Activated CD8-positive, alpha-beta memory T cell treated with anti-CD3 and anti-CD28 coated beads, Interleukin-2, amount 10 ng/mL, durations not matched to agents 7 days and 5 days (primary cell): Measurements from ENCODE around the gene METAP2. TPM values are rescaled to one million over a fixed set of nuclear protein-coding genes. Genes with fewer than 3 reads are reported as not detected.
"Not testable (repeated sequence)": the region's sequence is repeated elsewhere in the genome, so short reads cannot be mapped to it uniquely, and the experiment has no call there.

ENCODE experiments used
- ATAC-seq: fragments of 150-1000 bp; cut with Tn5 transposase; one replicate; pipeline ENCODE4 v1.10.0; 2021; ENCODE audit warnings: moderate library complexity
- CTCF ChIA-PET: fragments of 350-600 bp; sonication (Branson Sonifier 250); formaldehyde crosslinking; loops from one replicate; lab custom pipeline; 2021; ENCODE audit warnings: antibody characterized with exemption; lab: Charles Lee
- DNase-seq: peaks from one replicate; pipeline ENCODE4 v3.0.0-alpha.2; 2020
- H3K27ac Mint-ChIP-seq: one replicate; pipeline ENCODE4 v1.8.0; 2021; ENCODE audit warnings: mild to moderate bottlenecking, mixed read lengths
- H3K27me3 Mint-ChIP-seq: one replicate; pipeline ENCODE4 v1.8.0; 2021; ENCODE audit warnings: mixed read lengths
- H3K36me3 Mint-ChIP-seq: one replicate; pipeline ENCODE4 v1.8.0; 2021; ENCODE audit warnings: mild to moderate bottlenecking, mixed read lengths
- H3K4me1 Mint-ChIP-seq: one replicate; pipeline ENCODE4 v1.8.0; 2021; ENCODE audit warnings: mixed read lengths
- H3K4me3 Mint-ChIP-seq: one replicate; pipeline ENCODE4 v1.8.0; 2021; ENCODE audit warnings: mild to moderate bottlenecking, moderate library complexity, mixed read lengths
- H3K9me3 Mint-ChIP-seq: one replicate; pipeline ENCODE4 v1.8.0; 2022; ENCODE audit warnings: low read depth, mixed read lengths
- total RNA-seq, 2 experiments: library from RNA; stranded (reverse); gene quantifications; one replicate each; pipeline ENCODE4 v1.2.3, GENCODE V29; 2021

Gene METAP2
- total RNA-seq, 2 experiments from 2014 or later: 62.6 to 77.3 TPM

GRCh38 chr12:95452501-95452900 is 21.5 kb upstream of the METAP2 start:
- CTCF ChIA-PET, H3K4me1 Mint-ChIP-seq, ATAC-seq, H3K27ac Mint-ChIP-seq, H3K27me3 Mint-ChIP-seq, H3K9me3 Mint-ChIP-seq, DNase-seq, H3K4me3 Mint-ChIP-seq, H3K36me3 Mint-ChIP-seq: not testable (repeated sequence)

GRCh38 chr12:95453881-95454280 is 20.1 kb upstream of the METAP2 start:
- H3K27me3 Mint-ChIP-seq, H3K4me1 Mint-ChIP-seq, ATAC-seq, H3K36me3 Mint-ChIP-seq, H3K27ac Mint-ChIP-seq, DNase-seq, CTCF ChIA-PET, H3K4me3 Mint-ChIP-seq: not testable (repeated sequence)
- H3K9me3 Mint-ChIP-seq: peaks cover 13% of the 10 kb centered on the region

DNA sequence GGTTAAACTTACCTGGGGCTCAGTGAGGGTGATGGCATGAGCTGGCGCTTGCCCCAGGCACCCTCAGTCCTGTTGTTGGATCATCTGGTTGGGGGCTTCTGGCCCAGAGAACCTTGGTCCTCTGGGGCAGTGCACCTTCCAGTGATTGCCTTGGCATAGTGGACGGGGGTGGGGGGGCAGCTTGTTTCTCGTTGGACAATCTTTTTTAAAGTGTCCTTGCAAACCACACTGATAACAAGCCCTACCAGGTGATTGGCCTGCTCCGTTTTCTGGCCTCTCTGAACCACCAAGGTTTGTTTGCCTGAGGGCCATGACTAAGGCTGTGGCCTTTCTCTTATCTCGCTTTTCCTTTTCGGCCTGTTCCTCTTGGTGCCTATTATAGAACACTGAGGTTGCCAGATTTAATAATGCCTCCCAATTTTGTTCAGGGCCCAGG is 19.2 kb upstream of the METAP2 start:
- DNase-seq, CTCF ChIA-PET, H3K27ac Mint-ChIP-seq, H3K36me3 Mint-ChIP-seq, H3K4me3 Mint-ChIP-seq, H3K27me3 Mint-ChIP-seq, H3K4me1 Mint-ChIP-seq, ATAC-seq: not testable (repeated sequence)
- H3K9me3 Mint-ChIP-seq: peaks cover 13% of the 10 kb centered on the region

- H3K36me3 Mint-ChIP-seq, H3K4me1 Mint-ChIP-seq, CTCF ChIA-PET, DNase-seq, H3K27ac Mint-ChIP-seq, H3K27me3 Mint-ChIP-seq, ATAC-seq, H3K4me3 Mint-ChIP-seq: not testable (repeated sequence)
- H3K9me3 Mint-ChIP-seq: peaks cover 13% of the 10 kb centered on the region
Observed at GRCh38 chr12:95457605-95458004, 16.3 kb upstream of the METAP2 start.

DNA sequence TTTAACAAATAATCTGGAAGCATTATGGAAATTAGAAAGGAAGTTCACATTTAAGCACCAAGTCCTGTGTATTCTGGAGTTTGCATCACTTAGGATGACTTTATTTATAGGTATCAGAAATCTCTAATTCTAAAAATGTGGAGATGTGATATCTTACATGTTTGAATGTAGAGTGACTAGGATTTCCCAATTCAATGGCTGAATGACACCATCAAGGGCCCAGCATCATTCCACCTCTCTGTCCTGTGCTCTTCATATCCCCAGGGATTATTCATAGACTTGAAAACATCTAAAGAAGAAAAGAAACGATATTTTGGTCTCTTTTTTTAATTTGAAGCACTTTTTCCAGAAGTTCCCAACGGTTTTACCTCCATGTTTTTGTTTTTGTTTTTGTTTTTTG is 15.2 kb upstream of the METAP2 start:
- Mint-ChIP-seq H3K36me3 (peaks cover 1% of the 10 kb centered on the region), H3K4me3 (no peak overlapping the region), H3K9me3 (peaks cover 13% of the 10 kb centered on the region), H3K4me1 (no peaks in the 10 kb centered on the region), H3K27me3 (peaks cover 3% of the 10 kb centered on the region), H3K27ac (no peak overlapping the region)
- DNase-seq: no peak
- CTCF ChIA-PET: no interaction called here
- no peak for ATAC-seq

- peaks cover 13% of the 10 kb centered on the region for H3K9me3 Mint-ChIP-seq
- CTCF ChIA-PET: no interaction called here
- H3K27ac Mint-ChIP-seq: no peak overlapping the region
- H3K4me1 Mint-ChIP-seq: no peaks in the 10 kb centered on the region
- peaks cover 3% of the 10 kb centered on the region for H3K27me3 Mint-ChIP-seq
- DNase-seq (no peak), ATAC-seq (no peak)
- H3K4me3 Mint-ChIP-seq: no peak overlapping the region
- H3K36me3 Mint-ChIP-seq: peaks cover 1% of the 10 kb centered on the region
Observed at GRCh38 chr12:95459310-95459709, 14.6 kb upstream of the METAP2 start.

DNA sequence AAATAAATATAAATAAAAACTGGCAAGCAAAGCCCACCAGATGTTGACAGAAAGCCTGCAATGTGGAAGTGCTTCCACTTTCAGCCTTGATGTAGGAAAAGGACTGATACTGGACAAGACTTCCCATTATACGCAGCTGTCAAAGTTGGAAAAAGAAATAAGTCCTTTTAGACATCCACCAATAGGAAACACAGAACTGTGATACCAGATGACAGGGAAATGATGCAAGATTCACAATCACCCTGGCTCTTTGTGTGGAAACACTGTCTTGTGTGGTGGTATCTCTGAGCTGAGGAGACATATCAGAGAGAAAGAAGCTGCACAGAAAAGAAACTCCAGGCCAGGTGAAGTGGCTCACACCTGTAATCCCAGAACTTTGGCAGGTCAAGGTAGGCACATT is 13.8 kb upstream of the METAP2 start:
- no peak overlapping the region for H3K4me3 Mint-ChIP-seq
- peaks cover 1% of the 10 kb centered on the region for H3K36me3 Mint-ChIP-seq
- no peak for DNase-seq
- CTCF ChIA-PET: interaction anchor here (1.0 kb wide), 1 partner anchor 242 kb away, joined by 5 read pairs; the partner anchor contains the start of gene VEZT
- no peak for ATAC-seq
- no peaks in the 10 kb centered on the region for H3K4me1 Mint-ChIP-seq
- peaks cover 3% of the 10 kb centered on the region for H3K27me3 Mint-ChIP-seq
- H3K9me3 Mint-ChIP-seq: peaks cover 13% of the 10 kb centered on the region
- H3K27ac Mint-ChIP-seq: no peak overlapping the region

GRCh38 chr12:95460896-95461295 is 13.1 kb upstream of the METAP2 start:
- Mint-ChIP-seq H3K4me1 (no peaks in the 10 kb centered on the region), H3K27me3 (peaks cover 3% of the 10 kb centered on the region), H3K36me3 (peaks cover 1% of the 10 kb centered on the region), H3K27ac (no peak overlapping the region), H3K9me3 (peaks cover 13% of the 10 kb centered on the region), H3K4me3 (no peak overlapping the region)
- DNase-seq: no peak
- CTCF ChIA-PET: interaction anchor here (0.6 to 1.0 kb wide), 2 partner anchors 127 to 243 kb away, joined by 3 to 5 read pairs; partner anchors contain the start of gene VEZT
- ATAC-seq: no peak

DNA sequence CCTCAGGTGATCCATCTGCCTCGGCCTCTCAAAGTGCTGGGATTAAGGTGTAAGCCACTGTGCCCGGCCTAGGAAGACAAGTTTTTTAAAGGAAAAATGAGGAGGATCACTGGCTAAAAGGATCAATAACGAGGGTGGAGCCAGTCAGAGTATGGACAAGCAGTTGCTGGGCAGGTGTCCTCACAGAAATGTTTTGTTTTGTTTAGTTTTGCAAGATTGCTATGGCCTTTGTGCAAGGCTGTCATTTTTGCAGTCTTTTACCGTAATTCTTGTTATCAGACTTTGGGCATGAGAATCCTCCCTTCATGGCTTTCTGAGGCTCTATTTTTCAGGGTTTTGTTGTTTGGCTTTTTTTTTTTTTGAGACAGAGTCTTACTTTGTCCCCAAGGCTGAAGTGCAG is 11.9 kb upstream of the METAP2 start:
- no peak for ATAC-seq
- Mint-ChIP-seq H3K27me3 (peaks cover 3% of the 10 kb centered on the region), H3K36me3 (peaks cover 1% of the 10 kb centered on the region), H3K4me3 (no peak overlapping the region), H3K9me3 (peaks cover 10% of the 10 kb centered on the region), H3K4me1 (no peaks in the 10 kb centered on the region), H3K27ac (no peak overlapping the region)
- CTCF ChIA-PET: no interaction called here
- no peak for DNase-seq

GRCh38 chr12:95462551-95462950 is 11.4 kb upstream of the METAP2 start:
- no peak for DNase-seq
- Mint-ChIP-seq H3K27ac (no peak overlapping the region), H3K36me3 (no peaks in the 10 kb centered on the region), H3K4me3 (no peak overlapping the region), H3K27me3 (peaks cover 3% of the 10 kb centered on the region), H3K9me3 (peaks cover 7% of the 10 kb centered on the region), H3K4me1 (no peaks in the 10 kb centered on the region)
- CTCF ChIA-PET: no interaction called here
- no peak for ATAC-seq

DNA sequence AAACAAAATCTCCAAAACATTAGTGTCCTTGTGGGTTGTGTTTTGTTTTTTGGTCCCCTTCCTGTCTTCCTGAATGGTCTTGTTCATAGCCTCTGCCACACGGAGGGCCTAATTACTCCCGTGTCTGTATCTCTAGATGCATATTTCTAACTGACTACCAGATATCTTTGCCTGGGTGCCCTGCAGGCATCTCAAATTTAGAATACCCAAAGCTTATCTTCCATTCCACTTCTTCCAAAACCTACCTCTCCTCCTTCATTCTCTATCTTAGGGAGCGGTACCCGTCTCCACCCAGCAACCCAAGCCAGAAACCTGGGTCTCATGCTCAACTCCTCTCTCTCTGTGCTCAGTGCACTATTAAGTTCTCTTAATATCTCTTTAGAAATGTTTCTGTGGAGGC is 10.9 kb upstream of the METAP2 start:
- DNase-seq (no peak), ATAC-seq (no peak)
- no peak overlapping the region for H3K4me3 Mint-ChIP-seq
- H3K27me3 Mint-ChIP-seq: peaks cover 3% of the 10 kb centered on the region
- CTCF ChIA-PET: no interaction called here
- H3K4me1 Mint-ChIP-seq: no peaks in the 10 kb centered on the region
- H3K9me3 Mint-ChIP-seq: peaks cover 3% of the 10 kb centered on the region
- H3K27ac Mint-ChIP-seq: no peak overlapping the region
- H3K36me3 Mint-ChIP-seq: no peaks in the 10 kb centered on the region

DNA sequence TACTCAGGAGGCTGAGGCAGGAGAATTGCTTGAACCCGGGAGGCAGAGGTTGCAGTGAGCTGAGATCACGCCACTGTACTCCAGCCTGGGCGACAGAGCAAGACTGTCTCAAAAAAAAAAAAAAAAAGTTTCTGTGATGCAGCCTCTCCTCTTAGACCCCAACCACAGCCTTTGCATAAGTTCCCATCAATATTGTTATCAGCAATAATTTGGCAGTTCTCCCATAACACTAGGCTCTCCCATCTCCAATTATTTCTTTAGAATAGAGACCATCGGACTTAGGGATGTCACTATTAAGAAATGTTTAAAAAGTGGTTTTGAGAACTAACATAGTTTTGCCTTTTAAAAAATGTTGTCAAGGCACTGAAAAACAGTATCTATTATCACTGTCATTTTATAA is 10.2 kb upstream of the METAP2 start:
- H3K4me3 Mint-ChIP-seq, H3K27ac Mint-ChIP-seq, H3K9me3 Mint-ChIP-seq, CTCF ChIA-PET, H3K36me3 Mint-ChIP-seq, H3K27me3 Mint-ChIP-seq, ATAC-seq, H3K4me1 Mint-ChIP-seq, DNase-seq: not testable (repeated sequence)

DNA sequence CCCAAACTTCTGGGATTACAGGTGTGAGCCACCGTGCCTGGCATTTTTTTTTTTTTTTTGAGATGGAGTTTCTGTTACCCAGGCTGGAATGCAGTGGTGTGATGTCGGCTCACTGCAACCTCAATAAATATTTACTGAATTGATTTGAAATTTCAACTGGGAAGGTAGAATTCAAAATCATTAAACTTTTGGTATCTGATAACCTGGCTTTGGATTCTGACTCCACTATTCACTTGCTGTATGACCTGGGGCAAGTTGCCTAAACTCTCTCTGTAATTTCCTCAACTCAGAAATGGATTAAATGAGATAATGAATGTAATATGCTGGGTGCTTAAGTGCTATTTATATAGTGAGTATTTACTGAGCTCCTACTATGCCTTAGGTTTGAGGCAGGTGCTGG is 8.7 kb upstream of the METAP2 start:
- Mint-ChIP-seq H3K27me3 (no peaks in the 10 kb centered on the region), H3K4me3 (no peak overlapping the region), H3K4me1 (no peaks in the 10 kb centered on the region), H3K27ac (no peak overlapping the region), H3K9me3 (no peaks in the 10 kb centered on the region), H3K36me3 (no peaks in the 10 kb centered on the region)
- ATAC-seq (no peak), DNase-seq (no peak)
- CTCF ChIA-PET: no interaction called here

GRCh38 chr12:95470300-95470699 is 3.7 kb upstream of the METAP2 start:
- DNase-seq: no peak
- H3K36me3 Mint-ChIP-seq: peaks cover 4% of the 10 kb centered on the region
- H3K9me3 Mint-ChIP-seq: no peaks in the 10 kb centered on the region
- H3K27me3 Mint-ChIP-seq: no peaks in the 10 kb centered on the region
- H3K4me3 Mint-ChIP-seq: no peak overlapping the region
- CTCF ChIA-PET: no interaction called here
- no peak overlapping the region for H3K27ac Mint-ChIP-seq
- peaks cover 16% of the 10 kb centered on the region for H3K4me1 Mint-ChIP-seq
- ATAC-seq: no peak
